Measurements from ENCODE around the gene CYFIP1.
A peak's percentile ranks its signal among the peaks of the same experiment; 100 is the strongest.

CYFIP1 gene

GRCh38 chr15:22893081-22893480 is 87.1 kb downstream of the CYFIP1 start:
- TF ChIP-seq, protein P1, sequence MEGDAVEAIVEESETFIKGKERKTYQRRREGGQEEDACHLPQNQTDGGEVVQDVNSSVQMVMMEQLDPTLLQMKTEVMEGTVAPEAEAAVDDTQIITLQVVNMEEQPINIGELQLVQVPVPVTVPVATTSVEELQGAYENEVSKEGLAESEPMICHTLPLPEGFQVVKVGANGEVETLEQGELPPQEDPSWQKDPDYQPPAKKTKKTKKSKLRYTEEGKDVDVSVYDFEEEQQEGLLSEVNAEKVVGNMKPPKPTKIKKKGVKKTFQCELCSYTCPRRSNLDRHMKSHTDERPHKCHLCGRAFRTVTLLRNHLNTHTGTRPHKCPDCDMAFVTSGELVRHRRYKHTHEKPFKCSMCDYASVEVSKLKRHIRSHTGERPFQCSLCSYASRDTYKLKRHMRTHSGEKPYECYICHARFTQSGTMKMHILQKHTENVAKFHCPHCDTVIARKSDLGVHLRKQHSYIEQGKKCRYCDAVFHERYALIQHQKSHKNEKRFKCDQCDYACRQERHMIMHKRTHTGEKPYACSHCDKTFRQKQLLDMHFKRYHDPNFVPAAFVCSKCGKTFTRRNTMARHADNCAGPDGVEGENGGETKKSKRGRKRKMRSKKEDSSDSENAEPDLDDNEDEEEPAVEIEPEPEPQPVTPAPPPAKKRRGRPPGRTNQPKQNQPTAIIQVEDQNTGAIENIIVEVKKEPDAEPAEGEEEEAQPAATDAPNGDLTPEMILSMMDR (conservative IDR thresholded peaks at IDR 0.05; ENCODE audit: low read depth, low read length) = no peak
- DNase-seq (ENCODE audit: low read depth) = no peak
- no peak overlapping the region for H3K4me3 ChIP-seq (ENCODE audit: low read depth, low read length)

DNA sequence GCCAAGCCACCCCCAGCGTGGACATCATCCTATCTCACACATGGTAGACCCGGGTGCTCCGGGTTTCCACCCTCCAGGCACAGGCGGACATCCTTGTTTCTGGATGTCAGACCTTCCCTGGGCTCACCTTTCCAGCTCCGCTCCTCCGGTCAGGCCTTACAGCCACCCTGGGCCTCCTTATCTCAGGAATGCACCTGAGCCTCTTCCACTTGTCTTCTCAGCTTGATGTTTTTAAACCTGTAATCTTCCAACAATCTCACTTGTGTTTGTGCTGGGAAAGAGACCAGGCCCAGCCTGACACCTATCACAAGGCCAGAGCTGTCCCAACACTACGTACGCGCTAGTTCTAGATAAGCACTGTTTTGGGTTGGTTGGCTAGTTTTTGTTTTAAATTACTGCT is 87.8 kb downstream of the CYFIP1 start:
- no peak overlapping the region for H3K4me3 ChIP-seq (ENCODE audit: low read depth, low read length)
- TF ChIP-seq, protein P1 (conservative IDR thresholded peaks at IDR 0.05; ENCODE audit: low read depth, low read length) = no peak
- no peak for DNase-seq (ENCODE audit: low read depth)

DNA sequence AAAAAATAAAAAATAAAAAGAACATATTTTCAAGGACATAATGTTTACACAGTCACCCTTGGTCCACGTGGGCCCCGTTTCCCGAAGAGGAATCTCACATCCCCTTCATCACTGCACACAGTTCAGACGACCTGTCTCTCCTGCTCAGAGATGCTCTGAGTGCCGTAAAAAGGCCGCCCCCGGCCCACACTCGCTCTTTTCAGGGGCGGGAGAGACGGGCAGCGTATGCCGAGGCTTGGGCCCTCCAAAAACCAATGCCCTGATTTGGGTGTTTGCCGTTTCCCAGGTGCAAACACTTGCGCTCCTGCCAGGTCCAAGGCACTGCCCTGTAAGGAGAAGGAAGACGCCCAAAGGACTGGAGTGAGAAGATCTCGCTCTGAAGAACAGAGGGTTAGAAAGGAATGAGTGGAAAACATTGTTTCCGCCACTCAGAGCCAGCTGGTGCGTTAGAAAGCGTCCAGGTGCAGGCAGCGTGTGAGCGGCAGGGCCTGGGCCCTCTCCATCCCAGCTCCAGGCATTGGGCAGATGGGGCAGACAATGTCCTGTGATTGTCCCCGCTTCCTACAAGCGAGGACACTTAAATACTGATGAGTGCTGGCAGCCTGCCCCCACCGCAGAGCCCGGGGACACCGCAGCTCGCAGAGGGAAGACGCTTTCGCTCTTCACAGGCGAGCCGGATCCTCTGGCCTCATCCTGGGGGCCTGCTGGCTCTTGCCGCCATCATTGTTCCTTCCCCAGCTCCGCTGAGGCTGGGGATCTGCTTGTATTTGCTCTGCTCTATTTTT is 88.5 kb downstream of the CYFIP1 start:
- no peak overlapping the region for H3K4me3 ChIP-seq (ENCODE audit: low read depth, low read length)
- TF ChIP-seq, protein P1 (conservative IDR thresholded peaks at IDR 0.05; ENCODE audit: low read depth, low read length) = no peak
- DNase-seq (ENCODE audit: low read depth) = no peak

DNA sequence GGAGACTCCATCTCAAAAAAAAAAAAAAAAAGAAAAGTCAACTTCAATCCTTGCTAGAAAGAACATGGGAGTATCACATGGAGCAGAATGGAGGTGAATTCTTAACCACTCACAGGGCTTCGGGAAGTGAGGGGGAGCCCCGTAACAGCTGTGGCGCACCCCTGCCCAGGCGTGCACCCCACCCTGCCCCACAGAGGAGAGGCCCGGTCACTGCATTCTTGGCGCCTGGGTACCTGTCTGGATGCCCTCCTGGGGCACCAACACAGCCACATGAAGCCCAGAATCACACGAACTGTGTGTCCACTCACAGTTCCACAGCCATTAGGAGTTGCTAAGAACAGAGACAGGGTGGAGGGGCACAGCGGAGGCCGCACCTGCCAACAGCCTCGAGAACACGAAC is 89.9 kb downstream of the CYFIP1 start:
- no peak for DNase-seq (ENCODE audit: low read depth)
- no peak overlapping the region for H3K4me3 ChIP-seq (ENCODE audit: low read depth, low read length)
- TF ChIP-seq, protein P1 (conservative IDR thresholded peaks at IDR 0.05; ENCODE audit: low read depth, low read length) = no peak

DNA sequence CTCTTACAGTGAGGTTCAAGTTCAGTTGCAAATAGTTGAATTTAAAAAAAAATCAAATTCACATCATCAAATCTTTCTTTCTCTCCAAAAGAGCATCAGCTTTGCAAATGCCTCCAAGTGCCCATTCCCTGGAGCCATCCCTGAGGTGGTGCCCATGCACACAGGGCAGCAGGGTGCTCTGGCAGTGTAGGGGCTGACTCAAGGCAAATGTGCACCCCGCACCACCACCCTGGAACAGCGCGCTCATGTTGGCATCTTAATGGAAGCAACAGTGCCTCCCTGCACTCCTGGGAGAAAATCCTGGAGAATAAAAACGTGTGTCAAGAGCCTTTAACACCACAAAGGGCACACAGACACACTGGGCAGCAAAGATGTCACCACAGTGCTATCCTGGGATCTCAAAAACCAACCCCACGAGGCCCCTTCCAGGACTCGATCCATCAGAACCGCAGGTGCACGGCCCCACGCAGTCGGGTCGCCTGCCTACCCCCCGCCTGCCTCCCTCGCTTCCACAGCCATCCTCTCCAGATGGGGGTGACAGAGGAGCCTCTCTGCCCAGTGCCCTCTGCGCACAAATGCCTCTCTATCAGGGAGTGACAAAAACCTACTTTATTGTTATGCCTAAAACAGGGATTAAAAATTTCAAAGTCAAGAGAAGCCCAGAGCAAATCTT is 90.9 kb downstream of the CYFIP1 start:
- TF ChIP-seq, protein P1 (conservative IDR thresholded peaks at IDR 0.05; ENCODE audit: low read depth, low read length) = no peak
- no peak overlapping the region for H3K4me3 ChIP-seq (ENCODE audit: low read depth, low read length)
- DNase-seq (ENCODE audit: low read depth) = no peak

GRCh38 chr15:22888120-22888859 is 91.9 kb downstream of the CYFIP1 start:
- peak; percentile 98 for DNase-seq (ENCODE audit: low read depth)
- TF ChIP-seq, protein P1 (conservative IDR thresholded peaks at IDR 0.05; ENCODE audit: low read depth, low read length) = no peak
- no peak overlapping the region for H3K4me3 ChIP-seq (ENCODE audit: low read depth, low read length)
